Uterus (tissue), 4 donors: ENCODE data around the gene HTR3B. TPM values are rescaled to one million over a fixed set of nuclear protein-coding genes. Genes with fewer than 3 reads are reported as not detected.

ENCODE experiments used
- DNase-seq, 2 donors: peaks; one replicate each; pipeline ENCODE4 v3.0.0-alpha.2; 2019 to 2020
- H3K27ac ChIP-seq, 2 donors: fragments of 200-600 bp; sonication (generic); 1 replicate in 1 of 2; 2 replicates in 1 of 2; pipeline ENCODE4 v1.5.1; 2016 to 2018
- H3K27me3 ChIP-seq, 2 donors: fragments of 200-600 bp; sonication (generic); one replicate each; pipeline ENCODE4 v1.5.1; 2018 to 2019; ENCODE audit warnings: control low read depth in 1 of 2
- H3K36me3 ChIP-seq, 2 donors: fragments of 200-600 bp; sonication (generic); one replicate each; pipeline ENCODE4 v1.5.1; 2019; ENCODE audit warnings: control low read depth in 1 of 2
- H3K4me1 ChIP-seq, 2 donors: fragments of 200-600 bp; sonication (generic); one replicate each; pipeline ENCODE4 v1.5.1; 2018 to 2019; ENCODE audit warnings: control low read depth in 1 of 2
- H3K4me3 ChIP-seq, 2 donors: fragments of 200-600 bp; sonication (generic); 1 replicate in 1 of 2; 2 replicates in 1 of 2; pipeline ENCODE4 v1.5.1; 2018 to 2019; ENCODE audit warnings: mild to moderate bottlenecking in 1 of 2
- H3K9me3 ChIP-seq, 2 donors: fragments of 200-600 bp; sonication (generic); one replicate each; pipeline ENCODE4 v1.5.1; 2019; ENCODE audit warnings: control low read depth in 1 of 2
- CTCF ChIP-seq, 4 experiments: fragments of 200-600 bp in 2 of 4; fragments of 450-650 bp in 2 of 4; sonication (generic) in 2 of 4; IDR thresholded peaks; one replicate each; pipeline ENCODE4 v1.5.1; 2016 to 2019; ENCODE audit warnings: antibody characterized with exemption in 4 of 4, mild to moderate bottlenecking in 2 of 4, moderate library complexity in 1 of 4
- POLR2A ChIP-seq, 2 donors: fragments of 450-650 bp; IDR thresholded peaks; one replicate each; pipeline ENCODE4 v1.6.1; 2016; ENCODE audit warnings: antibody characterized with exemption in 2 of 2, mild to moderate bottlenecking in 1 of 2, moderate library complexity in 1 of 2
- intact Hi-C: fragments of 100-400 bp; cut with DNase I; formaldehyde crosslinking; loops from one replicate; pipeline ENCODE4 v1.15.1; 2023; ENCODE audit warnings: low total_unique reads
- total RNA-seq, 4 donors: library from RNA; depleted of rRNA in 3 of 4; stranded (reverse); fragments of >200 nt in 3 of 4; gene quantifications; one replicate each; pipeline versions ENCODE4 v1.1.0 to v1.2.4, GENCODE V29; 2014 to 2023
- donor health status: DM: yes; HTN: yes; CAD: no.

HTR3B gene
- total RNA-seq, 4 donors from 2014 or later, result not detected

GRCh38 chr11:113952070-113952469 lies 47.5 kb downstream of the HTR3B start:
- Histone ChIP-seq H3K36me3 (no peaks in the 10 kb centered on the region), H3K4me3 (no peak overlapping the region), H3K27me3 (no peaks in the 10 kb centered on the region), H3K9me3 (no peaks in the 10 kb centered on the region), H3K4me1 (no peaks in the 10 kb centered on the region), H3K27ac (no peak overlapping the region)
- intact Hi-C loops, result no loop called here
- no peak for DNase-seq
- TF ChIP-seq POLR2A (IDR thresholded peaks at IDR 0.05), result no peak
- TF ChIP-seq CTCF (IDR thresholded peaks at IDR 0.05), result no peak

- no peaks in the 10 kb centered on the region for H3K27me3 ChIP-seq
These were observed 48.0 kb downstream of the HTR3B start for GRCh38 chr11:113952588-113952987.

GRCh38 chr11:113954235-113954634 lies 49.6 kb downstream of the HTR3B start:
- Histone ChIP-seq H3K4me1 (no peaks in the 10 kb centered on the region), H3K27ac (no peak overlapping the region), H3K27me3 (no peaks in the 10 kb centered on the region), H3K36me3 (no peaks in the 10 kb centered on the region), H3K4me3 (no peak overlapping the region), H3K9me3 (no peaks in the 10 kb centered on the region)
- TF ChIP-seq POLR2A (IDR thresholded peaks at IDR 0.05) (no peak), CTCF (IDR thresholded peaks at IDR 0.05) (no peak)
- no peak for DNase-seq
- intact Hi-C loops, result no loop called here

More at GRCh38 chr11:113952588-113952987, 48.0 kb downstream of the HTR3B start:
- no peak for DNase-seq
- Histone ChIP-seq H3K36me3 (no peaks in the 10 kb centered on the region), H3K27ac (no peak overlapping the region), H3K9me3 (no peaks in the 10 kb centered on the region), H3K4me3 (no peak overlapping the region), H3K4me1 (no peaks in the 10 kb centered on the region)
- TF ChIP-seq CTCF (IDR thresholded peaks at IDR 0.05), result no peak
- no peak for TF ChIP-seq POLR2A (IDR thresholded peaks at IDR 0.05)
- intact Hi-C loops, result no loop called here

GRCh38 chr11:113956986-113957385 lies 52.4 kb downstream of the HTR3B start:
- intact Hi-C loops, result no loop called here
- no peak for DNase-seq
- Histone ChIP-seq H3K36me3 (no peaks in the 10 kb centered on the region), H3K27me3 (no peaks in the 10 kb centered on the region), H3K9me3 (no peaks in the 10 kb centered on the region), H3K4me3 (no peak overlapping the region), H3K4me1 (no peaks in the 10 kb centered on the region), H3K27ac (no peak overlapping the region)
- TF ChIP-seq POLR2A (IDR thresholded peaks at IDR 0.05), result no peak

GRCh38 chr11:113960702-113961330 lies 56.2 kb downstream of the HTR3B start:
- no peaks in the 10 kb centered on the region for H3K4me1 ChIP-seq
- H3K27ac ChIP-seq, result no peak overlapping the region
- H3K36me3 ChIP-seq, result no peaks in the 10 kb centered on the region
- no peak for DNase-seq
- no peaks in the 10 kb centered on the region for H3K9me3 ChIP-seq
- H3K27me3 ChIP-seq, result no peaks in the 10 kb centered on the region
- H3K4me3 ChIP-seq, result no peak overlapping the region
- intact Hi-C loops, result no loop called here
- TF ChIP-seq POLR2A (IDR thresholded peaks at IDR 0.05) (no peak), CTCF (IDR thresholded peaks at IDR 0.05) (no peak)

- H3K36me3 ChIP-seq, result no peaks in the 10 kb centered on the region
- no peaks in the 10 kb centered on the region for H3K9me3 ChIP-seq
- TF ChIP-seq CTCF (IDR thresholded peaks at IDR 0.05) (no peak), POLR2A (IDR thresholded peaks at IDR 0.05) (no peak)
- no peak overlapping the region for H3K4me3 ChIP-seq
- H3K27ac ChIP-seq, result no peak overlapping the region
- DNase-seq, result no peak
- intact Hi-C loops, result no loop called here
- no peaks in the 10 kb centered on the region for H3K27me3 ChIP-seq
- no peaks in the 10 kb centered on the region for H3K4me1 ChIP-seq
These were observed 62.8 kb downstream of the HTR3B start for GRCh38 chr11:113967361-113967760.
